IgD-negative memory B cell (primary cell): ENCODE measurements around the gene SAMD15. TPM values are rescaled to one million over a fixed set of nuclear protein-coding genes. Genes with fewer than 3 reads are reported as not detected.
"Not testable (repeated sequence)": the region's sequence is repeated elsewhere in the genome, so short reads cannot be mapped to it uniquely, and the experiment has no call there.

Experiments used
- H3K27ac Mint-ChIP-seq, 3 donors: one replicate each; pipeline ENCODE4 v1.8.0; 2020 to 2022; ENCODE audit warnings: mild to moderate bottlenecking in 3 of 3, mixed read lengths in 3 of 3, moderate library complexity in 1 of 3
- H3K27me3 Mint-ChIP-seq: one replicate; pipeline ENCODE4 v1.8.0; 2021; ENCODE audit warnings: mixed read lengths
- H3K36me3 Mint-ChIP-seq: one replicate; pipeline ENCODE4 v1.8.0; 2020; ENCODE audit warnings: mild to moderate bottlenecking, mixed read lengths
- H3K4me1 Mint-ChIP-seq, 3 donors: one replicate each; pipeline ENCODE4 v1.8.0; 2020 to 2022; ENCODE audit warnings: mixed read lengths in 3 of 3, mild to moderate bottlenecking in 1 of 3
- H3K4me3 Mint-ChIP-seq, 4 donors: one replicate each; pipeline ENCODE4 v1.8.0; 2020 to 2022; ENCODE audit warnings: mild to moderate bottlenecking in 4 of 4, mixed read lengths in 4 of 4, moderate library complexity in 3 of 4
- H3K9me3 Mint-ChIP-seq, 3 donors: one replicate each; pipeline ENCODE4 v1.8.0; 2020 to 2021; ENCODE audit warnings: mixed read lengths in 3 of 3, mild to moderate bottlenecking in 1 of 3
- polyA plus RNA-seq: library from polyadenylated mRNA; unstranded; fragments of 300-500 nt; fragmentation: Illumina TruSeq; gene quantifications from one replicate; pipeline ENCODE4 v1.2.3, GENCODE V29; 2021

The SAMD15 gene
- polyA plus RNA-seq, 1 donor from 2014 or later: 0.08 TPM

DNA sequence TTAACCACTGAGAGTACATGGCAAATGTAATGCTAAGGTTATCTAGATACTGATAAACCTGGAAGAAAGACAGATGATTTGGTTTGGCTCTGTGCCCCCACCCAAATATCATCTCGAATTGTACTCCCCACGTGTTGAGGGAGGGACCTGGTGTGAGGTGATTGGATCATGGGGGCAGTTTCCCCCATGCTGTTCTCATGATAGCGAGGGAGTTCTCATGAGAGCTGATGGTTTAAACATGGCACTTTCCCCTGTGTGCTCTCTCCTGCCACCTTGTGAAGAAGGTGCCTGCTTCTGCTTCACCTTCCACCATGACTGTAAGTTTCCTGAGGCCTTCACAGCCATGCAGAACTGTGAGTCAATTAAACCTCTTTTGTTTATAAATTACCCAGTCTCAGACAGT, 32.0 kb downstream of the SAMD15 start:
- no peaks in the 10 kb centered on the region for H3K27me3 Mint-ChIP-seq
- no peak overlapping the region for H3K4me3 Mint-ChIP-seq
- H3K4me1 Mint-ChIP-seq: peaks cover 0 to 10% (median 8%) of the 10 kb centered on the region in 3 donors
- no peak overlapping the region for H3K27ac Mint-ChIP-seq
- H3K9me3 Mint-ChIP-seq: no peaks in the 10 kb centered on the region
- no peaks in the 10 kb centered on the region for H3K36me3 Mint-ChIP-seq

DNA sequence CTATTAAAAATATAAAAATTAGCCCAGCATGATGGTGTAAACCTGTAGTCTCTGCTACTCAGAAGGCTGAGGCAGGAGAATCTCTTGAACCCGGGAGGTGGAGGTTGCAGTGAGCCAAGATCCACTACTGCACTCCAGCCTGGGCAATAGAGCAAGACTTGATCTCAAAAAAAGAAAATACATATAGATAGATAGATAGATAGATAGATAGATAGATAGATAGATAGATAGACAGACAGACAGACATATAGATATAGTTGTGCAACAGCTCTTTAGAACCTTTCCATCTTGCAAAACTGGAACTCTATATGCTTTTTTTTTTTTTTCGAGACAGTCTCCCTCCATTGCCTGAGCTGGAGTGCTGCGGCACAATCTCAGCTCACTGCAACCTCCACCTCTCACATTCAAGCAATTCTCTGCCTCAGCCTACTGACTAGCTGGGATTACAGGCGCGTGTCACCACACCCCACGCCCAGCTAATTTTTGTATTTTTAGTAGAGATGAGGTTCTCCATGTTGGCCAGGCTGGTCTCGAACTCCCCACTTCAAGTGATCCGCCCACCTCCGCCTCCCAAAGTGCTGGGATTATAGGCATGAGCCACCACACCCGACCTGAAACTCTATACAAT, 38.3 kb downstream of the SAMD15 start:
- not testable (repeated sequence) for H3K4me1 Mint-ChIP-seq, H3K4me3 Mint-ChIP-seq, H3K36me3 Mint-ChIP-seq, H3K27ac Mint-ChIP-seq, H3K27me3 Mint-ChIP-seq
- H3K9me3 Mint-ChIP-seq: peaks cover 3 to 19% (median 7%) of the 10 kb centered on the region in 3 donors

DNA sequence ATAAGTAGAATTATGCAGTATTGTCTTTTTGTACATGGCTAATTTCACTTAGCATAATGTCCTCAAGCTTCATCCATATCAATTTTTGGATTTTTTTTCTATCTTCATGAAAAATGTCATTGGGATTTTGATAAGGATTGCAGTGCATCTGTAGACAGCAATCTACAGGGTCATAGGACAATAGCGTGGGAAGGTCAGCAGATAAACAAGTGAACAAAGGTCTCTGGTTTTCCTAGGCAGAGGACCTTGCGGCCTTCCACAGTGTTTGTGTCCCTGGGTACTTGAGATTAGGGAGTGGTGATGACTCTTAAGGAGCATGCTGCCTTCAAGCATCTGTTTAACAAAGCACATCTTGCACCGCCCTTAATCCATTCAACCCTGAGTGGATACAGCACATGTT, 38.9 kb downstream of the SAMD15 start:
- H3K4me1 Mint-ChIP-seq, H3K27ac Mint-ChIP-seq, H3K36me3 Mint-ChIP-seq, H3K4me3 Mint-ChIP-seq, H3K27me3 Mint-ChIP-seq: not testable (repeated sequence)
- H3K9me3 Mint-ChIP-seq: peaks cover 3 to 20% (median 7%) of the 10 kb centered on the region in 3 donors

DNA sequence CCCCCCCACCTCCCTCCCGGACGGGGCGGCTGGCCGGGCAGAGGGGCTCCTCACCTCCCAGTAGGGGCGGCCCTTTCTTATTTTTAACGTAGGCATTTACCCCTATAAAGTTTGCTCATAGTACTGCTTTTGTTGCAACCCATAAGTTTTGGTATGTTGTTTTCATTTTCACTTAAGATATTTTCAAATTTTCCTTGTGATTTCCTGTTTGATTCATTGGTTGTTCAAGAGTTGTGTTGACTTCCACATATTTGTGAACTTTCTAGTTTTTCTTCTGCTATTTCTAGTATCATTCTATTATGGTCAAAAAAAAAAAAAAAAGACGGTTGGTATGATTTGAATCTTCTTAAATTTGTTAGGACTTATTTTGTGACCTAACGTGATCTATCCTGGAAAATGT, 39.7 kb downstream of the SAMD15 start:
- Mint-ChIP-seq H3K27me3 (no peaks in the 10 kb centered on the region), H3K4me3 (no peak overlapping the region), H3K36me3 (no peaks in the 10 kb centered on the region), H3K27ac (no peak overlapping the region), H3K9me3 (peaks cover 3 to 27% (median 7%) of the 10 kb centered on the region in 3 donors), H3K4me1 (peaks cover 0 to 2% (median 0%) of the 10 kb centered on the region in 3 donors)

DNA sequence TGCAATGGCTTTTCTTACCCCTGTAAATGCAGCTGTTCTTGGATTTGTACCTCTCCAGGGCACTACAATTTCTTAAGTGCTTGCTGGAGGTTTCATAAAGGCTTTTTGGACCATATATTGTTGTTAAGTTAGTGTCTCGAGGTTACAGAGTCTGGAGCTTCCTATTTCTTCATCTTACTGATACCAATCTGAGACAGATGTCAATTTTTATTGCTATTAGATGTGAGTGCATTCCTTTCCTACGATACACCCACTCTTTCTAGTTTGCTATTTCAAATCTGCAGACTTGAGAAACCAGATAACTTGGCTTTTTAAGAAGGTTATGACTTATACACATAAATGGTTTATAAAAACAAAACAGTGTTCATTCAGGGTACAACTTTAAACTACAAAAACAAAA, 44.0 kb downstream of the SAMD15 start:
- H3K4me1 Mint-ChIP-seq: peaks cover 0 to 2% (median 0%) of the 10 kb centered on the region in 3 donors
- H3K36me3 Mint-ChIP-seq: peaks cover 16% of the 10 kb centered on the region
- H3K9me3 Mint-ChIP-seq: peaks cover 3 to 28% (median 11%) of the 10 kb centered on the region in 3 donors
- no peaks in the 10 kb centered on the region for H3K27me3 Mint-ChIP-seq
- no peak overlapping the region for H3K4me3 Mint-ChIP-seq
- no peak overlapping the region for H3K27ac Mint-ChIP-seq

DNA sequence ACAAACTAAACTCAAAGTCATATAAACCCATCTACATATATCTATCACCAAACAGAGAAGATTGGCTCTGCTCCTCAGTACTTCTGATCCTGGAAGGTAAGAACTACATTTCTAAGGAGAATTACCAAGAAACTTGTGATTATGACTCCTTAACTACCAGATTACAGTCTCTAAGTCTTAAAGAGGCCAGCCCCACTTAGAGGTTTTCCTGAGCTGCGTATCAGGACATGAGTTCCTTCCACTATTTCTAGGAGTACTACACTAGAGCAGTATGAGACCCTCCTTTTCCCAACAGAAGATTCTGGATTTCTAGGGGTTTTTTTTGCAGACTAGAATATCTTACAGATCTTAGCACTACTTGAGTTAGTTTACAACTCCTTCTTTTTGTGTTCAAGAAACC, 46.2 kb downstream of the SAMD15 start, which contains the start of gene NOXRED1:
NOXRED1 (minus strand) TSS at position 101 of the 400 bp plus-strand sequence. CDS start 634 bp downstream, outside the sequence.
- Mint-ChIP-seq H3K4me1 (no peaks in the 10 kb centered on the region), H3K36me3 (peaks cover 29% of the 10 kb centered on the region), H3K27ac (peak within 1 kb of the TSS in 2 of 3 donors; percentile 13 to 26), H3K9me3 (peaks cover 0 to 20% (median 11%) of the 10 kb centered on the region in 3 donors), H3K27me3 (no peaks in the 10 kb centered on the region), H3K4me3 (no peak within 1 kb of the TSS)

DNA sequence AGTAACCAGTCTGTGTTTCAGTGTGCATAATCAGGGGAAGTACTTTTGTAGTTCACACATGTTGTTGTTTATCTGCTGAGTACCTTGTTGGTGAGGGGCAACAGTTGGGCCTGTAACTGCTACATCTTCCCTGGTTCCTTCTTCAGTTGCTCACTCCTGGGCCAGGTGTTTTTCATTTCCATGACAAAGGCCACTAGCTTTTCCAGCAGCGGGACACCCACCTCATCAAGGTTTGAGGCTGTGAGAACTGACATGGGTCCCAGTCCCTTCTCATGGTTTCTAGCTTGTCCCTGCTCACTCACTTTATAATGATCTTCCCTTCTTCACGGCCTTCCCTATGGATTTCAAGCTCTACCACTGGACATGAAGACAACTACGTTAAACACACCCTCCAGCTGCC, 47.7 kb downstream of the SAMD15 start:
- no peaks in the 10 kb centered on the region for H3K4me1 Mint-ChIP-seq

DNA sequence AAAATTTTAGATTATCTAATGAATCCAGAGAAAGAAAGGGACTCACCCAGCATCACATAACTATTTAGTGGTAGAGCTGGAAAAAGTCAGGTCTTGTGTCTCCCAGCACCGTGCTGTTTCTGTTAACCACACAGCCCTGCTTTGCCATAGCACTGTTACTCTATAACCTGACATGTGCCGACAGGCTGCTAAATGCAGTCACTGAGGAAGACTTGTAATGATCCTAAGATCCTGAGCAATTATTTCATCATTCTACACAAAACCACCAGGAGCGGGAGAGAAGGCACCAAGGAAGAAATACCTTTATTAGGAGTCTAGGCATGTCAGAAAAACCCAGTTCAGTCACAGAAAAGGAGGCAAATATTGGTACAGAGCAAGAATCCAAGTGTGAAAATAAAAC, 49.2 kb downstream of the SAMD15 start:
- Mint-ChIP-seq H3K4me1 (no peaks in the 10 kb centered on the region), H3K4me3 (no peak overlapping the region), H3K36me3 (peaks cover 38% of the 10 kb centered on the region), H3K9me3 (peaks cover 0 to 5% (median 3%) of the 10 kb centered on the region in 3 donors), H3K27me3 (no peaks in the 10 kb centered on the region), H3K27ac (no peak overlapping the region)

More for the DNA sequence above, 47.7 kb downstream of the SAMD15 start:
- Mint-ChIP-seq H3K27me3 (no peaks in the 10 kb centered on the region), H3K27ac (peak overlapping the region in 1 of 3 donors; percentile 13), H3K9me3 (peaks cover 0 to 13% (median 7%) of the 10 kb centered on the region in 3 donors), H3K36me3 (peaks cover 38% of the 10 kb centered on the region), H3K4me3 (no peak overlapping the region)

DNA sequence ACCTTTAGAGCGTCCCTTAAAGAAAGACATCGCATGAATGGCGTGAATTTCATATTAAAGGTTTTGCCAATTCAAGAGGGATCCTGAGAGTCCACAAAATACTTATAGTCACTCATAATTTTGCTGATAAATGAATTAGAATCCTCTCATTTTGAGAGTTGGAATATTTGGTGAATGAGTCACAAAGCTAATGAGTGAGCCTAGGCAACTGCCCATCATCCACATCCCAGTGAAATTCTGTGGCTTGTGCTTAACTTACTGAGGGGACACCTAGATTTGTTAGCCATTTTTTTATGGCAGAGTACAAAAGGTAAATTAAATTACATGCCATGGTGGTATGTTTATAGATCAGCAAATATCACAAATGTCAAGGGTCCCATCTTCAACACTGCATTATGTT, 58.9 kb downstream of the SAMD15 start:
- H3K27ac Mint-ChIP-seq: no peak overlapping the region
- H3K9me3 Mint-ChIP-seq: no peaks in the 10 kb centered on the region
- peaks cover 17% of the 10 kb centered on the region for H3K36me3 Mint-ChIP-seq
- no peak overlapping the region for H3K4me3 Mint-ChIP-seq
- H3K27me3 Mint-ChIP-seq: no peaks in the 10 kb centered on the region
- H3K4me1 Mint-ChIP-seq: no peaks in the 10 kb centered on the region

DNA sequence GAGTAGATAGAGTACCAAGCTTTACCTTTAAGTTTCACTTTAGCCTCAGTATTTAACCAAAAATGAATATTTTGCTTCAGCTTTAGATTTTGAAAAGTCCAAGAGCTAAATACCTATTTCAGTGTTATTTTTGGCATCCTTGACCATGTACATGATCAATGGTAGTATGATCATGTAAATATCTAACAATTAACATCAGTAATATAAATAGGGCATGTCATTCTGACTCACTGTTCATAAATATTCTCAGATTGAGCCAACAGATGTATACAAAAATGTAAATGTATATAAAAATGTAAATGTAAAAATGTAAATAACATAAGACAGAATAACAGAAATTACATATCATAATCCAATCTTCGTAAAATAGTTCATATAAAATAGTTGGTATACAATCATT, 61.4 kb downstream of the SAMD15 start:
- H3K27me3 Mint-ChIP-seq: no peaks in the 10 kb centered on the region
- peaks cover 16% of the 10 kb centered on the region for H3K36me3 Mint-ChIP-seq
- no peaks in the 10 kb centered on the region for H3K4me1 Mint-ChIP-seq

DNA sequence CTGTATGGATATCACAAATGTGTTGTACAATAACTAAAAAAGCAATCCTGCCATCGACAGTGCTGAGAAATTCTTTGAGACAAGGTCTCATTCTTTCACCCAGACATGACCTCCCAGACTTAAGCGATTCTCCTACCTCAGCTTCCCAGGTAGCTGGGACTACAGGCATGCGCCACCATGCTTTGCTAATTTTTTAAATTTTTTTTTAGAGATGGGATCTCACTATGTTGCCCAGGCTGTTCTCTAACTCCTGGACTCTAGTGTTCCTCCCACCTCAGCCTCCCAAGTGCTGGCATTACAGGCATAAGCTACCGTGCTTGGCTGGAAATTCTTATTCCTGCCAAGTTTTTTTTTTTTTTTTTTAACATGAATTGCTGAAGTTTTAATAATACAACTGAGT, 62.7 kb downstream of the SAMD15 start:
- H3K9me3 Mint-ChIP-seq: no peaks in the 10 kb centered on the region

More for the DNA sequence above, 61.4 kb downstream of the SAMD15 start:
- Mint-ChIP-seq H3K4me3 (no peak overlapping the region), H3K9me3 (no peaks in the 10 kb centered on the region), H3K27ac (no peak overlapping the region)

More for the DNA sequence above, 62.7 kb downstream of the SAMD15 start:
- peaks cover 14% of the 10 kb centered on the region for H3K36me3 Mint-ChIP-seq
- H3K4me1 Mint-ChIP-seq: no peaks in the 10 kb centered on the region
- no peaks in the 10 kb centered on the region for H3K27me3 Mint-ChIP-seq
- H3K4me3 Mint-ChIP-seq: no peak overlapping the region
- no peak overlapping the region for H3K27ac Mint-ChIP-seq

Other genes starting within 250 kb of the SAMD15 start
- gene ZDHHC22, start 235.6 kb upstream of the SAMD15 start, polyA plus RNA-seq: not detected
- 0.24 TPM for gene TMEM63C, start 195.6 kb upstream of the SAMD15 start, polyA plus RNA-seq
- not detected for gene NGB, start 106.2 kb upstream of the SAMD15 start, polyA plus RNA-seq
- 2.3 TPM for gene POMT2, start 56.5 kb upstream of the SAMD15 start, polyA plus RNA-seq
- gene GSTZ1, start 56.3 kb upstream of the SAMD15 start, polyA plus RNA-seq: 15.4 TPM
- gene TMED8, start 285 bp upstream of the SAMD15 start, polyA plus RNA-seq: 18.9 TPM
- 0.34 TPM for gene NOXRED1, start 46.1 kb downstream of the SAMD15 start, polyA plus RNA-seq
- gene VIPAS39, start 80.2 kb downstream of the SAMD15 start, polyA plus RNA-seq: 7.4 TPM
- 134 TPM for gene AHSA1, start 80.7 kb downstream of the SAMD15 start, polyA plus RNA-seq
- gene ISM2, start 121.4 kb downstream of the SAMD15 start, polyA plus RNA-seq: not detected
- 20.3 TPM for gene SPTLC2, start 239.3 kb downstream of the SAMD15 start, polyA plus RNA-seq